GM18909 (cell line): ENCODE measurements around the gene ICA1L.

Experiments
- ATAC-seq: cut with Tn5 transposase; IDR thresholded peaks from one replicate; pipeline ENCODE4 v1.9.1; 2021; ENCODE audit warnings: mild to moderate bottlenecking; ENCODE audit not compliant: unreplicated experiment, poor library complexity

The ICA1L gene

DNA sequence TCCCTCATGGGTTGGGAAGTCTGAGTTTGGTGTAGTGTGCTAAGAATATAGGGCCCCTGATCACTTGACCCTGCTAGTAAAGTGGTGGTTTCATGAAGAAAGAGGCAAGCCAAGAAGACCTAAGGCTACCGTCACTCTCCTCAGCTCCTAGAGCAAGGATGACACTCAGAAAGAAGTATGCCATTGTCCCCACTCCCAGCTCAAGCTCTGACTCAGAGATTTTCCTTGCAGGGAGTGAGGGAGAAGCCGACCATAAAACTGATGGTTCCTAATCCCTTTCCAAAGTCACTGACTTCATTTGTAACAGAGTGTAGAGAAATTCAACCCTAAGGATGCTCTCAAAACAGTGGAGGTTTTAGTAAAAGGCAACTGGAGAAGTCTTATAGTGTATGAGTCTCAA lies 80.9 kb downstream of the ICA1L start:
- ATAC-seq: no peak

DNA sequence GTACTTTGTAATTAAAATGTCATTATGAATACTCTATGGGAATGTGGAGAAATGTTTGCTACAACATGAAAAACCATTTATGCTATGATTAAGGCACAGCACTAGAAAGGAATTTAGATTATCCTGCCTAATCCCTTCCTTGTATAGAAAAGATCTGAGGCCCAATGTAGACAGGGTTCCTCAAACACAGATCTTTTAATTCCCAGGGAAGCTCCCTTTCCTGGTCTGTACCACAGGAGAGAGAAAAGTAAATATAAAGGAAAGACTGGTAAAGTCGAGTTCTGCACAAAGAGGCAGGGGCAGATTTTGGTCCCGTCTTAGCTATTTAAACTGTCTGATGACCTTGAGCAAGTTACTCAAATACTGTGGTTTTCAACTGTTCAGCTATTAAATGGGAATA lies 84.7 kb downstream of the ICA1L start:
- no peak for ATAC-seq

DNA sequence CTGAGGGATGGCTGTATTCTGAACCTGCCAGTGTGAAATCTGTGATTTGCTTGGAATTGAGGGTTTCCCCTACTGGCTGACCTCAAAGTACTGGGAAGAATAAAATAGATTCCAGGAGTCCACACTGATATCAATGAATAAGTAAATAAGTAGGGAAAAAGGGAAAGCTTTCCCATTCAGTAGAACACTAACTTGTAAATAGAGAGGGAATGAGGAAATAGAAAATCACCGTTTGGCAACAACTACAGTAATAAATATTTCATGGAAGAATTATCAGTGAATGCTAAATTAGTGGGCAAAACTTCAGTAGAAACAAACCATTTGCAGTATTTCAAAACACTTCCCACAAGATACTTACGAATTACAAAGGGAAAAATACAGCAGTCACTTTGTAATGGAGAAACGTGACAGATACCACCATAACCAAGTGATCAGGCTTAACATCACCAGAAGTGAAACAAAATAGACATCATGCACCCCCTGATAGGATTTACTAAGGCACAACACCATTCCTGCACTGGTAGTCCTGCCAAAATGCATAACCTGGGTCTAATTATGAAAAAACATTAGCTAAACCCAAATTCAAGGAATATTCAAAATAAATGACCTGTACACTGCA lies 88.5 kb downstream of the ICA1L start:
- no peak for ATAC-seq

DNA sequence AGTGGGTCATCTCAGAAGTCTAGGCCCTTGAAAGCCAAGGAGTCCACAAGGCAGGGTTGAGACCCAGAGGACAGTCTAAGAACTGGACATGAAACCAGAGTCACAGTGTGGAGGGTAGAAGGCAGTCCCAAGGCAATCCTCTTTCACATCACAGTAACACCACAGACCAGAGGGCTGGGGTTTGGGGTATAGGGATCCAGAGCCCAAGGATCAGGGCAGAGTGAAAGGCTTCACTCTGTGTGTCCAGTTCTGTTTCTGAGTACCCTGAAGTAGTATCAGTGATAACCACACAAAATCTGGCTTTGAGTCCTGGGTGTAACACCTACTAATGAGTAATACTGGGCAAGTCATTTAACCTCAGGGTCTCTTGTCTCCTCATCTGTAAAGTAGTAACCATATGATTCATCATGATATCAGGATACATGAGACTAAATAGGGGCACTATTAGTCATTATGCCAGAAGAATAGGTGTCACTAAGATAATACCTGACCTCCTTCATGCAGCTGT lies 91.0 kb downstream of the ICA1L start:
- ATAC-seq: peak; percentile 96

DNA sequence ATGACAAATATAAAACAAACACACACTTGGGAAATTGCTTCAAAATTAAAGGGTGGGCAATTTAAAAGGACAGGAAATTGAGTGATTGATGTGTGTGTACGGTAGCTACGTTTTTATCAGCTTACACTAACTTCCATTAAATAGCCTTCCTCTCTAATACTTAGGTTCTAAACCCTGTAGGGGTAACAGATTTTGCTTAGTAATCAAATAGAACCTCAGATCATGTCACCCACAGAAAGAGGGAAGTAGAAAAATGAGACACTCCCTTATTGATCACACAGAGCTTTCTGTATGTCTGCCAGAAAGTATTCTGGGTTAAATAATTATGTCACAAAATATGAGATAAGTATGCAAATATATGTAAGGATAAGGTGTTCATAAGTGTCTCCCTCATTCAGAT lies 93.3 kb downstream of the ICA1L start:
- ATAC-seq: no peak

DNA sequence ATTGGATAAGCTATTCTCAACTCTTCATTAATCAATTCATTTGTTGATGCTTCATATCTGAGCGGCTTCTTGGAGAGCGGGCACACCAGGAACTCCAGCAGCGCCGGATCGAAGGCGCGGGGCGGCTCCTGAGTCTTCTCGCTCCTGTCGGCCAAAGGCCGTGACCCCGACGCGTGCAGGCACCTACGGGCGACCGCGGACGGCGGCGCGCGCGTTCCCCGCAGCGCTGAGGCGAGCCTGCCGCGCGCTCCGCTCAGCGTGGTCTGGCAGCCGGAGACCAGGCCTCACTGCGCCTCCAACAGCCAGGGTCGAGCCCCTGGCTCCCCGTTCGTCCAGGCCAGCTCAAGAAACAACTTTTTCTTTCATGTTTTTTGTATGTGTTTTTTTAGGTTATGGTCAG lies 97.5 kb downstream of the ICA1L start:
- no peak for ATAC-seq

DNA sequence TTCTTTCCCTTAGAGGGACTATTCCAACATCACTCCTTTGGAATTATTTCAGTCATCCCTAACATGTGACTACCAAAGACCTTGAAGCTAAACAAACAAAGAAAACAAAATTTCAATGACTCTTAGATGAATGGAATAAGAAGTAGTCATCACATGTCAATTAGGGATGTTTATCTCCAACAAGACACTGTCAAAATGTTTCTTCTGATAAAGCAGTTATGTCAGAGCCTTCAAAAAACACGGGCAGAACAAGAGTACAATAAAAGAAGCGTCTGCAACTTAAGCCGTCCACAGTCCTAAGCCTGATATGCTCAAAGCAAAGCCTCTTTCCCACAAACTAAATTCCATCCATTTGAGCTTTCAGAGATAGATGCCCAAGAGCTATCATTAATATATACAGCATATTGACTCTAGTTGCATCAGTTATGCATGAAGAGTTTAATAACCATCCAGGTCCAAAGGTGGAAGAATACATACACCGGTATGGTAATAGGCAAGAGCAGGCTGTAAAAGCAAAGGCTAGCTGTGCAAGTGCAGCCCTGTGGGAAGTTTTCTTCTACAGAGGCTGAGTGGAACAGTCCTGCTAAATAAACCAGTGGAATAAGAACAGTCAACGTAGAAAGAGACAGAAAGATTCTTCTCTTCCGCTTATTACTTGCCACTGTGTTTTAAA lies 98.1 kb downstream of the ICA1L start:
- no peak for ATAC-seq

DNA sequence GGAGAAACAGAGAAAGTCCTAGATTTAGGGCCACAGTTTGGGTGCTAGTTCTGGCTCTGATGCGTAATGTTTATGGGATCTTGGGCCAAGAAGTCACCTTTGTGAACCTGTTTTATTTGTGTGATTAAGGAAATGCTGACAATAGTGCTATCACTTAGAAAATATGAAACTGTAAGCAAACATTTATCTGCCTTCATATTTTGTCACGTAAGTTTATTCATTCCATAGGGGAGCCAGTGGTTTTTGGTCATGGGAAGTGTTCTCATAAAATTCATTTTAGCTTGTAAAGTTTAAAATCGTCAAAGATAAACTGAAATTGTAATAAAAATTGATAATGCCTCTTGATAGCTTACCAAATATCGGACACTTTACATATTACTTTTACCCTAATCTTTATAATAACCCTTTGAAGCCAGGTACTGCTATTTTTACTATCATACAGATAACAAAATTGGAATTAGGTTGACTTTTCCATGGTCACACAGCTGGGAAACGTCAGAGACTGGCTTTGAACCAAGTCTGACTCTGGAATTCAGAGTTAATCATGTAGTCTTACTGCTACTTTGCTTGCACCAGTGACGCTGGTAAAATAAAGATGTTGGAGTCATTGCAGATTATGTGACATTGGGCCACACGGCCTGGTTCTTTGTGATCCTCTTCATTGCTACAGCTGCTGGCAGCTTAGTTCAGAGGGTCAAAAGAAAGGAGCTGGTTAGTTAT lies 99.7 kb downstream of the ICA1L start:
- ATAC-seq: no peak

DNA sequence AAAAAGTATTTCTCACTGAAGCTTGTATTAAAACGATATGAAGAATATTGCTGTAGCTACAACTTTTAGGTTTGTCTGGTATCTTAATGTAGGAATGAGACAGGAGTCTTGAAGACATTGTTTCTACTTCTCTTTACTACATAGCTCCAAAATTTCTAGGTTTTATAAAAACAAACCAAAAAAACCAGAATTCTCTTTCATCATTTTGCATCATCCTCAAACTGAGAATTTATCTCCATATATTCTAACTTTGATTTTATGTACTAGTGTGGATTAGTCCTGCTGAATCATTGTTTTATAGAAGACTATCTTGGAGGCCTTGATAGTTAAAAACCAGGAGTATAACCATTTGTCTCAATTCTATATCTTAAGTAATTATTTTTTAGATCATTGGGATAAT lies 100.2 kb downstream of the ICA1L start:
- ATAC-seq: no peak

DNA sequence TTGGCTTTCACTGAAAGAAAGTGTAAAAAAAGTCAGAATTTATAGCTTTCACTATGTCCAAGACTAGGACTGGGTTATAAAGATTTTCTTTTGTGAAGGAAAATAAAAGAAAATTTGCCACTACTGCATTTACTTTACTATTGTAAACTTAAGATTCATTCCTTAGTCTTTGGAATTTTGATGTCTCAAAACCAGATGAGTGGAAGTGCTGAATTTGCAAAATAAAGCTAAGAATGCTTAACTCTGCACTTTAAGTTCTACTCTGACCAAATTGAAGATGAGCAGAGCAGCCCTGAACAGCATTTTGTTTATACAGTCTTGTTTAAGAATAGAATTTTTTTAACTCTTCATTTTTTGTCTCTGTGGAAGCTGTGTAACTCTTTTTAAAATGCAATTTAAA lies 102.4 kb downstream of the ICA1L start:
- no peak for ATAC-seq

DNA sequence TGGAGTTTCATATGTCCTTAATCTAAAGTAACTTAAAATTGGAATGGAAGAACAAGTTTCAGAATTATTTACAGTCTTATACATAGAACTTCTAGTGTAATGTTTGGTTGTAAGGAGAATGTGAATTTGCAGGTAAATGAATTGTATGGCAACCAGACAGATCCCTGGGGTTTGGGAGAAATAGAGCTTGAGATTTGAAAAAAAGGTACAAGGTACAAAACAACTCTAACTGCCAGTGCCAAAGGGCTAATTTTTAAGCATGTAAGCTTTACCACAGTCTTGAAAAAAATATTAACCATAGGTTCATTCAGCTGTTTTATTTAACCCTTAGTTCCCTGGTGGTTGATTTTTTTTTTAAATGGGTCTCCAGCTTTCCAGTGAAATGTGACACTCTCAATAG lies 103.3 kb downstream of the ICA1L start:
- no peak for ATAC-seq

DNA sequence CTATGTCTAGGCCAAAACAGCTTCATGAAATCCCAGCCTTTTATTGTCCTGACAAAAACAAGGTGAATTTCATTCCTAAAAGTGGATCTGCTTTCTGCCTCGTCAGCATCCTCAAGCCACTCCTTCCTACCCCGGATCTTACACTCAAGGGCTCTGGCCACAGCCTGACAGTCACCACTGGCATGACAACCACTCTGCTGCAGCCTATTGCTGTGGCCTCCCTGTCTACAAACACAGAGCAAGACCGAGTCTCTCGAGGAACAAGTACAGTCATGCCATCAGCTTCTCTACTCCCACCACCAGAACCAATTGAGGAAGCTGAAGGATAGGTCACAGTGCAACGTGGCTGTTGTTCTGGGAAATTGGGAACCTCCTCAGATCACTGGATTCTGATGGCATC lies 106.1 kb downstream of the ICA1L start:
- no peak for ATAC-seq

DNA sequence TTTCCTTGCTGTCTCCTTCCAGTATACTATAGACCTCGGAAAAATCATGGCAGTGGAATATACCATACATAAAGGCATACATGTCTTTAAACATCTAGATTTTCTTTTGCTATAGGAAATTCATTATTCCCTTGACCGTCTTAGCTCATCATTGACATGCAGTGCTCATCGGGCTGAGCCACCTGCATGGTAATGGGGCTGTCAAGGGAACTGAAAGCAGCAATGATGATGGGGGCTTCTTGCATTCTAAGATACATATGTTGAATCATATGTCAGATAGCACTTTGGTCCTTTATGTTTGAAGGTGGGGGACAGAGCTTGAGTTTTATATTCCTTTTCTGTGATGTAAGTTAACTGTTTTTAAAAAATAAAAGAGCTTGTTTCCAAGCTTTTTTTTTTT lies 106.6 kb downstream of the ICA1L start:
- no peak for ATAC-seq

DNA sequence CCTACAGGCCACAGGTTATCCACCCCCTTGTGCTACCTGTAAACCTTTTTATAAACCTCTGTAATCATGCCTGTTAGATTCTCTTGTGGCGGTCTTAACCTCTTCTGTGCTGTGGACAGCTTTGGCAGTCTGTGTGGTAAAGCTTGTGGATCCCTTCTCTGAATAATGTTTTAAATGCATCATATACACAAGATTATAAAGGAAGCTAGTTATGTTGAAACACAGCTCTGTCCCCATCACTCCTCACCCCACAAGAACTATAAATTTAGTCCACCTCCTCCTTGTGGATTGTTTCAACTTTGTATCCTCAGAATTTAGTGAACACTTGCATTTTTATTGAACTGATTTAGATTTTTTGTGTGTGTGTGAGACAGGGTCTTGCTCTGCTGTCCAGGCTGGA lies 107.7 kb downstream of the ICA1L start:
- no peak for ATAC-seq

DNA sequence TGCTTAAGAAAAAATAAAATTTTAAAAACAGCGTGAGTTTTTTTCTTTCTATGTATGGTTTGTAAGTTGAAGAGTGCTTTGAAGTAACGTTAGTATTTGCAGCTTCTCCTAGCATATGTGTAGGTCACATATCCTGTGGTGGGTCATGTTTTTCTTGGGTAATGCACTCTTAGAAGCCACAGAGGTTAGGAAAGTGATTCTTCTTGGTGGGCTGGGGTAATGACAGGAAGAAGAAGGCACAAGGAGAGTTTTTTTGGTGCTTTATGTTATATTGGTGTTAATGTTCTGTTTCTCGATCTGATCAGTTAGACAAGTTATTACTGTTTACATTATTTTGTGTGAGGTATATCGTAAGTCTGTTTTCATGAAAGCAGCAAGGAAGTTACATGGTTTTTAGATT lies 109.0 kb downstream of the ICA1L start:
- ATAC-seq: no peak

DNA sequence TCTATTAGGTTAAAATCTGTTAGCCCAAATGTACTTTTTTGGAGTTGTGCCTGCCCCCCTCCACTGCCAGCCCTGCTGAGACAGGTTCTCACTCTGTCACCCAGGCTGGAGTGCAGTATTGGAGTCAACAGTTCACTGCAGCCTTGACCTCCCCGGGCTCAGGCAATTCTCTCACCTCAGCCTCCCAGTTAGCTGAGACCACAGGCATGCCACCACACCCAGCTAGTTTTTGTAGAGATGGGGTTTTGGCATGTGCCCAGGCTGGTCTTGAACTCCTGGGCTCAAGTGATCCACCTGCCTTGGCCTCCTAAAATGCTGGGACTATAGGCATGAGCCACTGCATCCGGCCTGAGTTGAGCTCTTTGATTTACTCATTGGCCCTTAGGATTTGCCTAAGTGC lies 110.7 kb downstream of the ICA1L start:
- no peak for ATAC-seq

DNA sequence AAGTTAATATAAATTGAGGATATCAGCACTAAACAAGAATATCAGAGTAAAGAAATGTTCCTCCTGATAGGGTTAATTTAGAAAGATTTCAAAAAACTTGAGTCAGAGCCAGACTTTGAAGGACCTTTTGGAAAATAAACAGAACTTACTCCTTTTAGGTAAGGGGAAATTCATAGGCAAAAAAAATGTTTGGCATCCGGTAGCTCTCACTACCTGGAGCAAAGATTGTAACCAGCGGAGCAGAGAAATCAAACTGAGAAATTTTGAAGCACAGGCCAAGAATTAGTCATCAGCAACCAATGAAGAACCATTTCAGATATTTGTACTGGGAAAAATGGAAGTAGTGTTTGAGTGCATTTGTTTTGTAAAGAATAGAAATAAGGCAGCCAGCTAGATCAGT lies 113.0 kb downstream of the ICA1L start:
- no peak for ATAC-seq

DNA sequence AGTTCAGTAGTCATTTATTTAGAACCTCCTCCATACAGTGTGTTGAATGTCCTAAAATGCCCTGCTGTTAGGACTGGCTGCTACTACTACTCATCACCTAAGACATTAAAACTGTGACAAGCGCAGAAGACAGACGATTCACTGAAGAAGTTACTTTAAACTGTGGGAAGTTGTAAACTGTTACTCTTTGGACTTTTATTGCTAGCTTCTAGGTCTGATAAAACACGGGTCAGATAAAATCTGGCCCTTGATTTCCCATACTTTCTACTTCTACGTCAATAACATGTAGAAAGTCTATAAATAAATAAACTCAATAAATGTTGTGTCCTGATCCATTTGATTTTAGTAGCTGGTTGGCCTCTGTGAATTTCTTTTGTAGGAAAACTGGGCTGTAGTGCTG lies 113.4 kb downstream of the ICA1L start:
- no peak for ATAC-seq

DNA sequence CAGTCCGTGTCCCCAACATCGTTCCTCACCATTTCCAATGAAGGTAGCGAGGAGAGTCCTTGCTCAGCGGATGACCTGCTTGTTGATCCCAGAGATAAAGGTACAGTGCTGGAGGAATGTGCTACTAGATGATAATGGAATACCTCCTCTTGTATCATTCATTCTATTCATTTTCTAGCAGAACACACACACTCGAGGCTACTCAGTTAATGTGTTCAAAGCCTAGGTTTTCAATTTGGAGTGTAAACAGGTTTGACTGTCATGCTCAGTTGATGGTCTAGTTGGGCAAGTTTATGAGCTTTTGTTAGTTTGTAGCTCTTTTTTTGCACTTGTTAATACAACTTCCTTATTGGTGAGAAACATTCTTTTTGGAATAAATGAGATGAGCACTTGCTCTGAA lies 114.2 kb downstream of the ICA1L start:
- no peak for ATAC-seq

DNA sequence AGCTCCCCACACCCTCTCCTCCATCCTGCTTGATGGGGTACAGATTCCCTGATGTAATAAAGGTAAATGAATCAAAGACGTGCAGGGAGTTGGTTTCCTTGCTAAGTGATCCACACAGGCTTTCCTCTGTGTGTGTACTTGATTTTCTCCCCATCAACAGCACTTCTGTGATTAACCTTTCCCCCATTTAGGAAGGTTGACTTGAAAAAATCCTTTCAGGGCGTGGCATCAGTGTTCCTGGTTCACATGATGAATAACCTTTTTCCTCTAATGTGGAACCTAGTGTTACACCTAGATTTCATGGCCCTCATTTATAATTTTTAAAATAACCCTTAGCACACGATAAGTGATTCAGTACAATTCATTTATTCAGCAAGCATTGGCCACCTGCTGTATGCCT lies 115.0 kb downstream of the ICA1L start:
- no peak for ATAC-seq

DNA sequence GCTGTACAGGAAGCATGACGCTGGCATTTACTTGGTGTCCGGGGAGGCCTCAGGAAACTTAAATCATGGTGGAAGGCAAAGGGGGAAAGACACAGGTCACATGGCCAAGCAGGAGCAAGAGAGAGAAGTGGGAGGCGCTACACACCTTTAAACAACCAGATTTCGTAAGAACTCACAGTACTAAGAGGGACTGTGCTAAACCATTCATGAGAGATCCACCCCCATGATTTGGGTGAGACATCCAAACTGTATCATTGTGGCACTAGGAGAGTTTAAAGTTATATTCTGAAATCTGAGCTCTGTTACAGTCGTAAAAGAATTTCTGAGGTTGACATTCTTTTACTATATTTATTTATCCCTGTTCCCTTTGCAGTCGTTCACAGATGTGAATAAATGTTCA lies 116.6 kb downstream of the ICA1L start:
- ATAC-seq: no peak

DNA sequence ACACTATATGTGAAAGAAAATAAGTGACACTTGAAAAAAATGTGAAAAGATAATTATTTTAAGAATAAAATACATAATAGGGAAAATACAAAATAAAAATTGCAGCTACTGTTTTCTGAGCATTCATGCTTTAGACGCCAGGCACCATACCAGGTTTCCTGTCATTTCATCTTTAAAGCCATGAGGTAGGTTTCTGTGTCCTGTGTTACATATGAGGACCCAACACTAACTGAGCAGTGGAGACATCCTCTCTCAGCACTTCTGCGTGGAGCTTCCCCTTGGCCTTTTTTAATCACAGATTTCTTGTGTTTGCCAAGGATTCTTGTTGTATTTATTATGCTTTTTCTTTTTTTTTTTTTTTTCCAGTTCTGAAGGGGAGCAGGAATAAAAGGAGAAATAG lies 119.5 kb downstream of the ICA1L start:
- ATAC-seq: no peak
